ENCODE measurements around the gene MTMR12. TPM values are rescaled to one million over a fixed set of nuclear protein-coding genes. Genes with fewer than 3 reads are reported as not detected.

The MTMR12 gene
- polyA plus RNA-seq, 1 donor (not counting 4 experiments of a cell fraction or from before 2014, with no cell fraction given): 17.1 TPM

DNA sequence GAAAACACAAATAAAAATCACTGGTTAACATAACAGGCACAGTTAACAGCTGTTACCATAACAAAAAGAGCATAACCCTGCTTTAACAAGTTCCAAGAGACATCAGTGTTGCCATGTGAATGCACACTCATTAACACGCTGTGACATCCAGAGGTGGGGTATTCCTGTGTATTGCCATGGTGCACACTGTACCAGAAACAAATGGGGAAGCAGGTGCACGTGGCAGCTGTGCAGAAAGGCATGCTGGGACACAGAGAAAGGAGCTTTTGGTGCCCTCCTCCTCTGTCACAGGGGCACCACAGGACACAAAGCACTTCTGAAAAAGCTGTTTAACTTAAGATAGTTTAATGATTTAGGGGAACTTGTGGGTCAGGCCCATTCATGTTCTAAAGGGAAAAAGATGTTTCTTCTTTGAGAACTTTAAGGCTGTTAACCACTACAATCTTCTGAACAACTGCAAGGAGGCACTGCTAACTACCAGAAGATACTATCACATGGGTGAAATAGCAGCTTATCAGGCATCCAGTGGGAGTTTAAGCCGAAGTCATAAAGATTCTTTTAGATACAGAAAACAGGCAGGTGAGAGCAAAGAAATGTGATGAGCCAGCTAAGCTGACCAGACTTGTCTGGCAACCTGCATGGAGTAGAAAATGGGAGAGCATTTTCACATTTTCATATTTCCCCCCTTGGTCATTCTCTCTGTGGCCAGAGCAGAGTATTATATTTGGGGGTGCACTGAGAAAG is 82.2 kb downstream of the MTMR12 start:
- Histone ChIP-seq H3K9ac (ENCODE audit: control insufficient read depth, extremely low read depth, insufficient read depth, low read length) (no peak overlapping the region), H3K27me3 (ENCODE audit: control insufficient read depth, extremely low read depth, insufficient read depth, low read length) (no peaks in the 10 kb centered on the region), H2AFZ (ENCODE audit: control insufficient read depth, low read length) (no peak overlapping the region), H3K79me2 (ENCODE audit: control insufficient read depth, insufficient read depth, low read length) (no peaks in the 10 kb centered on the region), H4K20me1 (ENCODE audit: control insufficient read depth, extremely low read depth, insufficient read depth, low read length) (no peaks in the 10 kb centered on the region), H3K4me3 (ENCODE audit: control insufficient read depth in 2 of 3, extremely low read depth in 1 of 3, insufficient read depth in 2 of 3, low read depth in 1 of 3, low read length in 3 of 3) (no peak overlapping the region), H3K27ac (ENCODE audit: control insufficient read depth, insufficient read depth, low read length) (no peak overlapping the region), H3K36me3 (ENCODE audit: control insufficient read depth in 2 of 2, extremely low read depth in 1 of 2, insufficient read depth in 2 of 2, low read length in 2 of 2) (peaks cover 10% of the 10 kb centered on the region in 2 experiments), H3K4me2 (ENCODE audit: control insufficient read depth, extremely low read depth, insufficient read depth, low read depth, low read length) (no peak overlapping the region), H3K9me3 (ENCODE audit: control insufficient read depth, low read depth, low read length) (no peaks in the 10 kb centered on the region), H3K4me1 (ENCODE audit: control insufficient read depth, extremely low read depth, insufficient read depth, low read length) (no peaks in the 10 kb centered on the region), H3K9me1 (ENCODE audit: control insufficient read depth, extremely low read depth, insufficient read depth, low read length) (peaks cover under 1% of the 10 kb centered on the region)
- dilution Hi-C loops (cut with MboI; ENCODE audit: extremely low pct_ligation_motif_present, low sequenced_read_pairs): no loop called here
- DNase-seq (ENCODE audit: low read depth, low spot score): no peak
- TF ChIP-seq EZH2 (IDR thresholded peaks at IDR 0.05; ENCODE audit: low read length): no peak
- TF ChIP-seq, protein P1, sequence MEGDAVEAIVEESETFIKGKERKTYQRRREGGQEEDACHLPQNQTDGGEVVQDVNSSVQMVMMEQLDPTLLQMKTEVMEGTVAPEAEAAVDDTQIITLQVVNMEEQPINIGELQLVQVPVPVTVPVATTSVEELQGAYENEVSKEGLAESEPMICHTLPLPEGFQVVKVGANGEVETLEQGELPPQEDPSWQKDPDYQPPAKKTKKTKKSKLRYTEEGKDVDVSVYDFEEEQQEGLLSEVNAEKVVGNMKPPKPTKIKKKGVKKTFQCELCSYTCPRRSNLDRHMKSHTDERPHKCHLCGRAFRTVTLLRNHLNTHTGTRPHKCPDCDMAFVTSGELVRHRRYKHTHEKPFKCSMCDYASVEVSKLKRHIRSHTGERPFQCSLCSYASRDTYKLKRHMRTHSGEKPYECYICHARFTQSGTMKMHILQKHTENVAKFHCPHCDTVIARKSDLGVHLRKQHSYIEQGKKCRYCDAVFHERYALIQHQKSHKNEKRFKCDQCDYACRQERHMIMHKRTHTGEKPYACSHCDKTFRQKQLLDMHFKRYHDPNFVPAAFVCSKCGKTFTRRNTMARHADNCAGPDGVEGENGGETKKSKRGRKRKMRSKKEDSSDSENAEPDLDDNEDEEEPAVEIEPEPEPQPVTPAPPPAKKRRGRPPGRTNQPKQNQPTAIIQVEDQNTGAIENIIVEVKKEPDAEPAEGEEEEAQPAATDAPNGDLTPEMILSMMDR (optimal IDR thresholded peaks at IDR 0.05 in 1 of 3, IDR thresholded peaks at IDR 0.05 in 1 of 3, conservative IDR thresholded peaks at IDR 0.05 in 1 of 3; ENCODE audit: extremely low read depth in 1 of 3, insufficient read depth in 2 of 3, low read length in 3 of 3): no peak
- FAIRE-seq: no peak

GRCh38 chr5:32229586-32229985 is 83.2 kb downstream of the MTMR12 start:
- Histone ChIP-seq H3K27ac (ENCODE audit: control insufficient read depth, insufficient read depth, low read length) (no peak overlapping the region), H2AFZ (ENCODE audit: control insufficient read depth, low read length) (no peak overlapping the region), H3K79me2 (ENCODE audit: control insufficient read depth, insufficient read depth, low read length) (no peaks in the 10 kb centered on the region), H3K4me2 (ENCODE audit: control insufficient read depth, extremely low read depth, insufficient read depth, low read depth, low read length) (no peak overlapping the region), H3K4me1 (ENCODE audit: control insufficient read depth, extremely low read depth, insufficient read depth, low read length) (no peaks in the 10 kb centered on the region), H3K9ac (ENCODE audit: control insufficient read depth, extremely low read depth, insufficient read depth, low read length) (no peak overlapping the region), H3K9me1 (ENCODE audit: control insufficient read depth, extremely low read depth, insufficient read depth, low read length) (no peaks in the 10 kb centered on the region), H3K9me3 (ENCODE audit: control insufficient read depth, low read depth, low read length) (no peaks in the 10 kb centered on the region), H4K20me1 (ENCODE audit: control insufficient read depth, extremely low read depth, insufficient read depth, low read length) (no peaks in the 10 kb centered on the region), H3K36me3 (ENCODE audit: control insufficient read depth in 2 of 2, extremely low read depth in 1 of 2, insufficient read depth in 2 of 2, low read length in 2 of 2) (peaks cover 8 to 10% of the 10 kb centered on the region in 2 experiments), H3K4me3 (ENCODE audit: control insufficient read depth in 2 of 3, extremely low read depth in 1 of 3, insufficient read depth in 2 of 3, low read depth in 1 of 3, low read length in 3 of 3) (no peak overlapping the region), H3K27me3 (ENCODE audit: control insufficient read depth, extremely low read depth, insufficient read depth, low read length) (no peaks in the 10 kb centered on the region)
- no peak for DNase-seq (ENCODE audit: low read depth, low spot score)
- TF ChIP-seq, protein P1 (optimal IDR thresholded peaks at IDR 0.05 in 1 of 3, IDR thresholded peaks at IDR 0.05 in 1 of 3, conservative IDR thresholded peaks at IDR 0.05 in 1 of 3; ENCODE audit: extremely low read depth in 1 of 3, insufficient read depth in 2 of 3, low read length in 3 of 3): no peak
- dilution Hi-C loops (cut with MboI; ENCODE audit: extremely low pct_ligation_motif_present, low sequenced_read_pairs): no loop called here
- no peak for FAIRE-seq
